GM18873 (cell line): ENCODE measurements around the gene CTU1.

Experiments
- ATAC-seq: cut with Tn5 transposase; IDR thresholded peaks from one replicate; pipeline ENCODE4 v1.9.1; 2021; ENCODE audit warnings: mild to moderate bottlenecking, moderate library complexity, moderate number of reproducible peaks; ENCODE audit not compliant: unreplicated experiment, low FRiP score

The CTU1 gene

GRCh38 chr19:51135004-51135403 is 26.8 kb upstream of the CTU1 start:
- ATAC-seq = no peak

- ATAC-seq = no peak
Observed at GRCh38 chr19:51131780-51132680, 23.8 kb upstream of the CTU1 start.

GRCh38 chr19:51129716-51130115 is 21.5 kb upstream of the CTU1 start:
- no peak for ATAC-seq

GRCh38 chr19:51128227-51128626 is 20.0 kb upstream of the CTU1 start:
- no peak for ATAC-seq

GRCh38 chr19:51127755-51128154 is 19.5 kb upstream of the CTU1 start:
- ATAC-seq = no peak

- no peak for ATAC-seq
Observed at GRCh38 chr19:51127032-51127431, 18.8 kb upstream of the CTU1 start.

GRCh38 chr19:51125421-51126075 is 17.3 kb upstream of the CTU1 start:
- no peak for ATAC-seq

- ATAC-seq = no peak
Observed at GRCh38 chr19:51124729-51125128, 16.5 kb upstream of the CTU1 start, which contains the start of gene SIGLEC9. Gene SIGLEC9, plus strand, starts transcription at chr19:51124906. Its CDS starts 69 bp downstream, at chr19:51124975.

GRCh38 chr19:51124216-51124615 is 16.0 kb upstream of the CTU1 start:
- no peak for ATAC-seq

- no peak for ATAC-seq
Observed at GRCh38 chr19:51123802-51124201, 15.6 kb upstream of the CTU1 start.

GRCh38 chr19:51123381-51123800 is 15.2 kb upstream of the CTU1 start:
- ATAC-seq = no peak

GRCh38 chr19:51122112-51122981 is 14.1 kb upstream of the CTU1 start:
- no peak for ATAC-seq

- ATAC-seq = no peak
Observed at GRCh38 chr19:51121257-51121656, 13.0 kb upstream of the CTU1 start.

GRCh38 chr19:51120160-51120559 is 12.0 kb upstream of the CTU1 start:
- no peak for ATAC-seq

- no peak for ATAC-seq
Observed at GRCh38 chr19:51119611-51120010, 11.4 kb upstream of the CTU1 start.

- no peak for ATAC-seq
Observed at GRCh38 chr19:51119101-51119500, 10.9 kb upstream of the CTU1 start.

- ATAC-seq = no peak
Observed at GRCh38 chr19:51116736-51117286, 8.6 kb upstream of the CTU1 start.

- no peak for ATAC-seq
Observed at GRCh38 chr19:51114087-51114729, 6.0 kb upstream of the CTU1 start.

- ATAC-seq = no peak
Observed at GRCh38 chr19:51111606-51112005, 3.4 kb upstream of the CTU1 start.

- ATAC-seq = no peak
Observed at GRCh38 chr19:51110666-51110971, 2.4 kb upstream of the CTU1 start.
